OCI-LY1 (cell line): Measurements from ENCODE around the gene NUCB1.

Source experiments
- CTCF ChIP-seq: fragments of 200-600 bp; sonication (generic), shearing (Covaris generic); IDR thresholded peaks from 2 replicates; pipeline ENCODE4 v1.5.1; 2017; ENCODE audit warnings: mild to moderate bottlenecking, antibody characterized with exemption, low read length, moderate library complexity, mixed read lengths
- EZH2 ChIP-seq: fragments of 200-600 bp; sonication (generic), shearing (Covaris generic); IDR thresholded peaks from 2 replicates; pipeline ENCODE4 v1.8.0; 2017; ENCODE audit warnings: borderline replicate concordance, mixed run types, mild to moderate bottlenecking, antibody characterized with exemption, low read length, moderate library complexity, mixed read lengths

GRCh38 chr19:48867123-48867745, 32.9 kb upstream of the NUCB1 start:
- no peak for TF ChIP-seq CTCF
- TF ChIP-seq EZH2 = no peak
